Measurements from ENCODE around the gene KCNK15. TPM values are rescaled to one million over a fixed set of nuclear protein-coding genes. Genes with fewer than 3 reads are reported as not detected.
A peak's percentile ranks its signal among the peaks of the same experiment; 100 is the strongest.

The KCNK15 gene
- total and polyA plus RNA-seq, 9 of the 15 experiments (the other 6 are each of a cell fraction or from before 2014, with no cell fraction given), result 0.03 to 0.30 (median 0.17) TPM; not detected in 5

- TF ChIP-seq, protein P1, sequence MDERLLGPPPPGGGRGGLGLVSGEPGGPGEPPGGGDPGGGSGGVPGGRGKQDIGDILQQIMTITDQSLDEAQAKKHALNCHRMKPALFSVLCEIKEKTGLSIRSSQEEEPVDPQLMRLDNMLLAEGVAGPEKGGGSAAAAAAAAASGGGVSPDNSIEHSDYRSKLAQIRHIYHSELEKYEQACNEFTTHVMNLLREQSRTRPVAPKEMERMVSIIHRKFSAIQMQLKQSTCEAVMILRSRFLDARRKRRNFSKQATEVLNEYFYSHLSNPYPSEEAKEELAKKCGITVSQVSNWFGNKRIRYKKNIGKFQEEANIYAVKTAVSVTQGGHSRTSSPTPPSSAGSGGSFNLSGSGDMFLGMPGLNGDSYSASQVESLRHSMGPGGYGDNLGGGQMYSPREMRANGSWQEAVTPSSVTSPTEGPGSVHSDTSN (CRISPR knock-in tag; IDR thresholded peaks at IDR 0.05; ENCODE audit: low read depth), result no peak
- TF ChIP-seq, protein P1 (tag; conservative IDR thresholded peaks at IDR 0.05; ENCODE audit: low read depth), result no peak
- TF ChIP-seq SNIP1 (IDR thresholded peaks at IDR 0.05; ENCODE audit: low read depth) (no peak), RBFOX2 (IDR thresholded peaks at IDR 0.05; ENCODE audit: low read depth, low read length) (peak; percentile 74), ASH1L (IDR thresholded peaks at IDR 0.05; ENCODE audit: borderline replicate concordance, low read depth, partially characterized antibody) (no peak), ZNF277 (CRISPR knock-in tag; IDR thresholded peaks at IDR 0.05; ENCODE audit: borderline replicate concordance) (no peak), PCBP2 (IDR thresholded peaks at IDR 0.05; ENCODE audit: low read depth, low read length, poor library complexity, severe bottlenecking) (no peak), GATAD2A (IDR thresholded peaks at IDR 0.05) (no peak), CREM (IDR thresholded peaks at IDR 0.05; ENCODE audit: low read depth) (peak; percentile 16; the same call in 1 of the 2 replicates), MYC (IDR thresholded peaks at IDR 0.05; ENCODE audit: low read depth, low read length) (peak; percentile 26; the same call in 1 of the 2 replicates), MYC (CRISPR knock-in tag; IDR thresholded peaks at IDR 0.05; ENCODE audit: borderline replicate concordance, low read depth) (no peak), CHD7 (IDR thresholded peaks at IDR 0.05; ENCODE audit: low read depth, low read length) (no peak)
These were observed at the start of gene KCNK15 (continued) for GRCh38 chr20:44745598-44746366.
